GM12873 (cell line): ENCODE results near the gene RGP1.

ENCODE experiments used
- TF ChIP-seq, protein P1 (sequence below): IDR thresholded peaks from 2 replicates; pipeline ENCODE4 v1.5.1; 2012; ENCODE audit warnings: low read depth, mild to moderate bottlenecking, moderate library complexity, low read length, control low read depth; ENCODE audit not compliant: insufficient read depth; ENCODE audit errors: missing control alignments

Gene RGP1

DNA sequence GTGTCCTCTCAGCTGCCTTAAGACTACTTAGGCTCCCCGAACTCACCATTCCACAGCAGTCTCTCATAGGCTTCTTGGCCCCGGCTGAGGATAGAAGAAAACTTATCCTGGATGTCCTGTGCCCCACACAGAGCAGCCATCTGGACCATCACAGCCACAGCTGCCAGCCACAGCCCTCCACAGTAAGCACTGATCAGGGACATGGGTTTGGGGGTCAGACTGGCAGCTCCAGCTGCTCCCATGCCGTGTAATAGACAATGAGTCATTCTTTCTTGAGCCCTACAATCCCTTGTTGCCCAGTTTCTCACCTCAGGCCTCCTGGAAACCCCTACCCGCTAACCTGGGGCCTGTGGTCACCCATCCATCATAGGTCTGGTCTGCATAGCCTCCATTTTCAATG is 10.9 kb upstream of the RGP1 start:
- TF ChIP-seq, protein P1, sequence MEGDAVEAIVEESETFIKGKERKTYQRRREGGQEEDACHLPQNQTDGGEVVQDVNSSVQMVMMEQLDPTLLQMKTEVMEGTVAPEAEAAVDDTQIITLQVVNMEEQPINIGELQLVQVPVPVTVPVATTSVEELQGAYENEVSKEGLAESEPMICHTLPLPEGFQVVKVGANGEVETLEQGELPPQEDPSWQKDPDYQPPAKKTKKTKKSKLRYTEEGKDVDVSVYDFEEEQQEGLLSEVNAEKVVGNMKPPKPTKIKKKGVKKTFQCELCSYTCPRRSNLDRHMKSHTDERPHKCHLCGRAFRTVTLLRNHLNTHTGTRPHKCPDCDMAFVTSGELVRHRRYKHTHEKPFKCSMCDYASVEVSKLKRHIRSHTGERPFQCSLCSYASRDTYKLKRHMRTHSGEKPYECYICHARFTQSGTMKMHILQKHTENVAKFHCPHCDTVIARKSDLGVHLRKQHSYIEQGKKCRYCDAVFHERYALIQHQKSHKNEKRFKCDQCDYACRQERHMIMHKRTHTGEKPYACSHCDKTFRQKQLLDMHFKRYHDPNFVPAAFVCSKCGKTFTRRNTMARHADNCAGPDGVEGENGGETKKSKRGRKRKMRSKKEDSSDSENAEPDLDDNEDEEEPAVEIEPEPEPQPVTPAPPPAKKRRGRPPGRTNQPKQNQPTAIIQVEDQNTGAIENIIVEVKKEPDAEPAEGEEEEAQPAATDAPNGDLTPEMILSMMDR, result no peak

DNA sequence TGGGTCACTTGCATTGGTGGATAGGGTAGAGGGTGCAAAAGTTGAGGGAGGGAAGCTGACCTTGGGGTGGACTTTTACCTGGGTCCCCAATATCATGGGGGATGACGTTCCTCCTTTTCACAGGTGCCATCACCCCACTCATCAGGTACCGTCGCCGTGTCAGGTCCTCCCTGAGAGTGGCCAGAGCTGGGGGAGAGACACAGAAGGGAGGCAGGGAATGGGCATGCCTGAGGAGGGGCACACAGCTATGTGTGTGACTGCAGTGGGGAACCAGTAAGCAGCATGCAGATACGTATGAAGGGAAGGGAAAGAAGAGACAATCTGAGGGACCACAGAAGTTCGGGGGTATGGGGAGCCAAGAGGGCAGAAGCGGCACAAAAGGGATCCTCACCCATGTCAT is 10.2 kb upstream of the RGP1 start:
- TF ChIP-seq, protein P1, result no peak

DNA sequence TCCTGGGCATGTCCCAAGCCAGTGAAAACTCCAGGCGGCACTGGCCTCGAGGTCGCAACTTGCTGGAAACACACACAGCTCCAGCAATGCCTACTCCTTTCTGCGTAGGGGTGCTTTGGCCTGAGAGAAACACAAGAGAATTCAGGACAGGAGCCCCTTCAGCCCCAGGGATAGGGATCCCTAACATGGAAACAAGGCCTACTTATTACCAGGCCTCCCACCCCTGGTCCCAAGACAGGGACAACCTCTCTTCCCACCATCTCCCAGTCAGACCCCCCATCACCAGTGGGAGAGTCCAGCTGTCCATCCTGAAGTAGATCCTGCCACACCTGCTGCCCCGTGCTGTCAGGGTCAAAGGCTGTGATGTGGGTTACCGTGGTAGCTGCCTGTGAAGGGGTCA is 8.8 kb upstream of the RGP1 start:
- TF ChIP-seq, protein P1, result no peak

DNA sequence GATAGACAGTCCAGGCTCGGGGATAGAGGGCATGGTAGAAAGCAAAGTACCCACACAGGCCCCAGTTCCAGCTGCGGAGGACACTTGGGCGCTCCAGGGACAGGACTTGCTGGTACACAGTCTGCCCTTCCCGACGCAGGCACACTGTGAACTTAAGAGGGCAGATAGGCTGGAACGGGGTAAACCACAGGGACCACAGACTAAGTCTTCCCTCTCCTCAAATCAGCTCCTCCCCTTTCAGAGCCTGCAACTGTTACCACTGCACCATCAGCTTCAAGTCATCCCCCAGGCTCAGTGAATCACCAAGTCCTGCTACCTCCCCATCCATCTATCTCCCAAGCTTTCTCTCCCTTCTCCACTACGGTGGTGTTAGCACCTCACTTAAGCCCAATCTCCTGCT is 7.3 kb upstream of the RGP1 start:
- TF ChIP-seq, protein P1, result no peak

DNA sequence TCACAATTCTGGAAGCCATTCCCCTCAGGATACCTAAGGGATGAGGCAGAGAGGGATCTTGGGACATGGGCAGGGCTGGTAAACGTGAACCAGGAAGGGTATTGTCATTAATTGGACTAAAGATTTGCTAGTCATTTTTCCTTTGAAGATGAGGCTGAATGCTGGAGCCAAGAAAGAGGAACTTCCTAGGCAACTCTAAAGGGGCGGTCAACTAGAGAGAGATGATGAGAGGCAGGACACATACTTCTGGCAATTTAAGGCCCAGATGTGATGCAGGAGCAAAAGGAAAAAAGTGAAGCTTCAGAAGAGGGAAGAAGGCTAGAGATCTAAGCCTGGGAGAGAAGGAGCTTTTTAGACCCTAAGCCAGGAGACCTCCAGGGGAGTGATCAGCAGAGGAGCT is 5.6 kb upstream of the RGP1 start:
- TF ChIP-seq, protein P1, result no peak

DNA sequence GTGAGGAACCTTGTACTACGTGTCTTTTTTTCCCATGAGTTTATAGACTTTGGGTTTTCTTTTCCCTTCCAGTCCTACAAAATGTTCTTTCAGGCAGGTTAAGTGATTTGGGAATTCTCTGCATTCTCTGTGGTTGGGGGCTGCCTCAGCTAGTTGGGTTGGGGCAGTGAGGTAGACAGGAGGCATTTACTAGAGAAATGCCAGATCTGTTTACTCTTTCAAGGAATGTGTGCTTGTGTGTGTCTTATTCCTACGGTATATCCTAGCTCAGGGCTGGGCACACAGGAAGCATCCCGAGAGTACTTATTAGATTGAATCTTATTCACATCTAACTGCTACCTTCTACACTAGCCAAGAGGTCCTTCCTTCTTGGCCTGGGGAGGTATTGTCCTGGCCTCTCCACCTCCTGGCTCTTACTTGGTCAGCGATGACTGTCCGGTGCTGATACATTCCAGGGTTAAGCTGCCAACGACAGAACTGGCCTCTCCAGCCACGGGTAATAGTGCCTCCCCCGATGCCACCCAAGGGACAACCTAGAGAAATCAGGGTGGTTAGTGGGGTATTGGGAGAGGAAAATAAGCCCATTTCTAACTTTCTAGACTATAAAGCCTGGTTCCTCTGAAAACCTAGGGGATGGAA is 5.1 kb upstream of the RGP1 start:
- TF ChIP-seq, protein P1, result no peak

DNA sequence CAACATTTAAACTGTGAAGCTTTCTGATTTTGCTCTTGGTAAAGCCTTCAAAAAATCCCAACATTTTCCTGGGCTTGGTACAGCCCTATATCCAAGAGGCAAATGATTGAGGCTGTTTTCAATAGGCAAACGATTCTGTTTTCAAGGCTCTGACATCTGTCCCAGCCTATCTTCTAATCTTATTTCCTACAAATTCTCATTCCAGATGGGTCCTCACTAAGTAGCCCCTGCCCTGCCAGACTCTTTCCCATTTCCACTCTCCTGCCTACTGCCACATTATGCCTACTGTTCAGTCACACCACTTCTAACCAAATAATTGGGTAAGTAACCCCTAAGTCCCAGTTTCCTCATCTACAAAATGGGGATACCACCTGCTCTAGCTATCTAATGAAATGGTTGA is 3.5 kb upstream of the RGP1 start:
- TF ChIP-seq, protein P1, result no peak
